Endothelial cell (in vitro differentiated cells): ENCODE data around the gene TANGO2. TPM values are rescaled to one million over a fixed set of nuclear protein-coding genes. Genes with fewer than 3 reads are reported as not detected.

ENCODE experiments used
- DNase-seq: peaks from one replicate; pipeline ENCODE4 v3.0.0; 2021; ENCODE audit warnings: low spot score
- H3K27ac Mint-ChIP-seq: one replicate; pipeline ENCODE4 v1.8.0; 2021; ENCODE audit warnings: mixed read lengths, inconsistent platforms; ENCODE audit not compliant: unreplicated experiment
- H3K27me3 Mint-ChIP-seq: one replicate; pipeline ENCODE4 v1.8.0; 2021; ENCODE audit warnings: mild to moderate bottlenecking, moderate library complexity, mixed read lengths, inconsistent platforms; ENCODE audit not compliant: unreplicated experiment
- H3K36me3 Mint-ChIP-seq: one replicate; pipeline ENCODE4 v1.8.0; 2021; ENCODE audit warnings: mild to moderate bottlenecking, low read depth, mixed read lengths, inconsistent platforms; ENCODE audit not compliant: unreplicated experiment
- H3K4me1 Mint-ChIP-seq: one replicate; pipeline ENCODE4 v1.8.0; 2021; ENCODE audit warnings: mild to moderate bottlenecking, mixed read lengths, inconsistent platforms; ENCODE audit not compliant: unreplicated experiment
- H3K4me3 Mint-ChIP-seq: one replicate; pipeline ENCODE4 v1.8.0; 2021; ENCODE audit warnings: mild to moderate bottlenecking, mixed read lengths, inconsistent platforms; ENCODE audit not compliant: unreplicated experiment
- H3K9me3 Mint-ChIP-seq: one replicate; pipeline ENCODE4 v1.8.0; 2021; ENCODE audit warnings: mixed read lengths, inconsistent platforms; ENCODE audit not compliant: unreplicated experiment
- total RNA-seq: library from RNA; stranded (reverse); fragmentation: NEBNext Ultra II Directional; extraction: Animal tissue kit (Norgen Biotek cat#: 25700); gene quantifications from one replicate; pipeline ENCODE4 v1.2.1, GENCODE V29; 2021; ENCODE audit not compliant: unreplicated experiment
- TF ChIP-seq, protein P1 (sequence below): fragments of 200-600 bp; sonication (generic); IDR thresholded peaks from one replicate; pipeline ENCODE4 v1.5.0; 2021; ENCODE audit warnings: antibody characterized with exemption; ENCODE audit not compliant: unreplicated experiment

TANGO2 gene
- total RNA-seq, 1 donor from 2014 or later = 15.3 TPM

DNA sequence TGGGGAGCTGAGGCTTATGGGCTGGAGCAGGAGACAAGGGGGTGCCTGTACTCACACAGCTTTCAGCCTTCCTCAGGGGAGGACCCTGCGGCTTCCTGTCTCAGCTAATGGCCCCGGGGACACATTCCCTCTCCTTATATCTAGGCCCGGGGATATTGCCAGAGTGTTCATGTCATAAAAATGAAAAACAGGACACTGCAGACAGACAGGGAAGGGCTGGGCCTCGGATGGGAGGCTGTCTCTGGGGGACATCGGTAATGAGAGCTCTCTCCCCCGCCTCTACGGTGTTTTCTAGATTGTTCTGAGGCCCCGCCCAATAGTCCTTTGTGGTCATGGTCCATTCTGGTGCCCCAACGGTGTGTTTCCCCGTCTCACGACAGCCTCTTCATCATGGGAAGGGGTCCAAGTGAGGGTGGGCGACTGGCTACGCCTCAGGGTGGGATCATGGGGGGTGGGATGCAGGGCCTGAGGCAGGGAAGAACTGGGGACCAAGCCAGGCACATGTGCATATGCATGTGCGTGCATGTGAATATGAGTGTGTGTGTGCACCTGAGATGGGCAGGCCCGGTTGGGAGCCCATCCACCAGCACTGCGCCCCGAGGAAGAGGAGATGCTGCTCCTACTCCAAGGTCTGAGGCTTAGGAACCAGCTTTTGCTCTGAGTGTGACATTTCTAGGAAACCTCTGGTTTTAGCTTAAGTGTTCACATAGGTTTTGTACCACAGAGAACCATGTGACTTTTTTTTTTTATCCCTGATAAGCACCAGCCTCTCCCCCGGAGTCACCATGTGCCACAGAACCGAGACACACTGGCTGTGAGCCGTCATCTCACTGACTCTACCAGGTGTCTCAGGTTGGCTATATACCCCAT, 9.6 kb upstream of the TANGO2 start:
- Mint-ChIP-seq H3K36me3 (no peaks in the 10 kb centered on the region), H3K9me3 (no peaks in the 10 kb centered on the region), H3K27ac (no peak overlapping the region), H3K27me3 (peaks cover 6% of the 10 kb centered on the region), H3K4me3 (no peak overlapping the region), H3K4me1 (peaks cover 2% of the 10 kb centered on the region)
- no peak for DNase-seq
- TF ChIP-seq, protein P1, sequence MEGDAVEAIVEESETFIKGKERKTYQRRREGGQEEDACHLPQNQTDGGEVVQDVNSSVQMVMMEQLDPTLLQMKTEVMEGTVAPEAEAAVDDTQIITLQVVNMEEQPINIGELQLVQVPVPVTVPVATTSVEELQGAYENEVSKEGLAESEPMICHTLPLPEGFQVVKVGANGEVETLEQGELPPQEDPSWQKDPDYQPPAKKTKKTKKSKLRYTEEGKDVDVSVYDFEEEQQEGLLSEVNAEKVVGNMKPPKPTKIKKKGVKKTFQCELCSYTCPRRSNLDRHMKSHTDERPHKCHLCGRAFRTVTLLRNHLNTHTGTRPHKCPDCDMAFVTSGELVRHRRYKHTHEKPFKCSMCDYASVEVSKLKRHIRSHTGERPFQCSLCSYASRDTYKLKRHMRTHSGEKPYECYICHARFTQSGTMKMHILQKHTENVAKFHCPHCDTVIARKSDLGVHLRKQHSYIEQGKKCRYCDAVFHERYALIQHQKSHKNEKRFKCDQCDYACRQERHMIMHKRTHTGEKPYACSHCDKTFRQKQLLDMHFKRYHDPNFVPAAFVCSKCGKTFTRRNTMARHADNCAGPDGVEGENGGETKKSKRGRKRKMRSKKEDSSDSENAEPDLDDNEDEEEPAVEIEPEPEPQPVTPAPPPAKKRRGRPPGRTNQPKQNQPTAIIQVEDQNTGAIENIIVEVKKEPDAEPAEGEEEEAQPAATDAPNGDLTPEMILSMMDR = no peak

- Mint-ChIP-seq H3K4me1 (peaks cover 2% of the 10 kb centered on the region), H3K4me3 (peak overlapping the region; percentile 75), H3K9me3 (no peaks in the 10 kb centered on the region), H3K36me3 (no peaks in the 10 kb centered on the region), H3K27ac (no peak overlapping the region), H3K27me3 (peaks cover 6% of the 10 kb centered on the region)
- TF ChIP-seq, protein P1 = no peak
- DNase-seq = no peak
Observed at GRCh38 chr22:20011993-20012740, 8.7 kb upstream of the TANGO2 start.

- peaks cover 8% of the 10 kb centered on the region for H3K27me3 Mint-ChIP-seq
- H3K4me1 Mint-ChIP-seq = peaks cover 2% of the 10 kb centered on the region
Observed at GRCh38 chr22:20012741-20013331, 8.1 kb upstream of the TANGO2 start.

GRCh38 chr22:20013382-20013871, 7.5 kb upstream of the TANGO2 start:
- DNase-seq = peak; percentile 84
- TF ChIP-seq, protein P1 = peak; percentile 64
- H3K36me3 Mint-ChIP-seq = no peaks in the 10 kb centered on the region
- H3K27ac Mint-ChIP-seq = no peak overlapping the region
- H3K4me3 Mint-ChIP-seq = no peak overlapping the region
- H3K4me1 Mint-ChIP-seq = peaks cover 2% of the 10 kb centered on the region
- H3K9me3 Mint-ChIP-seq = no peaks in the 10 kb centered on the region
- H3K27me3 Mint-ChIP-seq = peaks cover 8% of the 10 kb centered on the region

More at GRCh38 chr22:20012741-20013331, 8.1 kb upstream of the TANGO2 start:
- Mint-ChIP-seq H3K36me3 (no peaks in the 10 kb centered on the region), H3K4me3 (no peak overlapping the region), H3K27ac (no peak overlapping the region), H3K9me3 (no peaks in the 10 kb centered on the region)
- TF ChIP-seq, protein P1 = no peak
- DNase-seq = no peak
